ENCODE measurements around the gene SYNGAP1. TPM values are rescaled to one million over a fixed set of nuclear protein-coding genes. Genes with fewer than 3 reads are reported as not detected.

Gene SYNGAP1
- total and polyA plus RNA-seq, 9 of the 15 experiments (the other 6 are each of a cell fraction or from before 2014, with no cell fraction given) = 0.01 to 22.8 (median 3.2) TPM

GRCh38 chr6:33404884-33405283, 15.0 kb upstream of the SYNGAP1 start (continued):
- TF ChIP-seq, protein P1, sequence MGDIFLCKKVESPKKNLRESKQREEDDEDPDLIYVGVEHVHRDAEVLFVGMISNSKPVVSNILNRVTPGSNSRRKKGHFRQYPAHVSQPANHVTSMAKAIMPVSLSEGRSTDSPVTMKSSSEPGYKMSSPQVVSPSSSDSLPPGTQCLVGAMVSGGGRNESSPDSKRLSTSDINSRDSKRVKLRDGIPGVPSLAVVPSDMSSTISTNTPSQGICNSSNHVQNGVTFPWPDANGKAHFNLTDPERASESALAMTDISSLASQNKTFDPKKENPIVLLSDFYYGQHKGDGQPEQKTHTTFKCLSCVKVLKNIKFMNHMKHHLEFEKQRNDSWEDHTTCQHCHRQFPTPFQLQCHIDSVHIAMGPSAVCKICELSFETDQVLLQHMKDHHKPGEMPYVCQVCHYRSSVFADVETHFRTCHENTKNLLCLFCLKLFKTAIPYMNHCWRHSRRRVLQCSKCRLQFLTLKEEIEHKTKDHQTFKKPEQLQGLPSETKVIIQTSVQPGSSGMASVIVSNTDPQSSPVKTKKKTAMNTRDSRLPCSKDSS (IDR thresholded peaks at IDR 0.05; ENCODE audit: low read depth, partially characterized antibody) = no peak
- no peak for TF ChIP-seq ZBTB9 (CRISPR knock-in tag; IDR thresholded peaks at IDR 0.05)
- no peak for TF ChIP-seq ZNF764 (CRISPR knock-in tag; IDR thresholded peaks at IDR 0.05; ENCODE audit: low read depth)
- TF ChIP-seq, protein P2, sequence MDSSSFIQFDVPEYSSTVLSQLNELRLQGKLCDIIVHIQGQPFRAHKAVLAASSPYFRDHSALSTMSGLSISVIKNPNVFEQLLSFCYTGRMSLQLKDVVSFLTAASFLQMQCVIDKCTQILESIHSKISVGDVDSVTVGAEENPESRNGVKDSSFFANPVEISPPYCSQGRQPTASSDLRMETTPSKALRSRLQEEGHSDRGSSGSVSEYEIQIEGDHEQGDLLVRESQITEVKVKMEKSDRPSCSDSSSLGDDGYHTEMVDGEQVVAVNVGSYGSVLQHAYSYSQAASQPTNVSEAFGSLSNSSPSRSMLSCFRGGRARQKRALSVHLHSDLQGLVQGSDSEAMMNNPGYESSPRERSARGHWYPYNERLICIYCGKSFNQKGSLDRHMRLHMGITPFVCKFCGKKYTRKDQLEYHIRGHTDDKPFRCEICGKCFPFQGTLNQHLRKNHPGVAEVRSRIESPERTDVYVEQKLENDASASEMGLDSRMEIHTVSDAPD (CRISPR knock-in tag; IDR thresholded peaks at IDR 0.05) = no peak
- no peak for TF ChIP-seq ARID3B (CRISPR knock-in tag; IDR thresholded peaks at IDR 0.05; ENCODE audit: borderline replicate concordance)
- TF ChIP-seq, protein P3, sequence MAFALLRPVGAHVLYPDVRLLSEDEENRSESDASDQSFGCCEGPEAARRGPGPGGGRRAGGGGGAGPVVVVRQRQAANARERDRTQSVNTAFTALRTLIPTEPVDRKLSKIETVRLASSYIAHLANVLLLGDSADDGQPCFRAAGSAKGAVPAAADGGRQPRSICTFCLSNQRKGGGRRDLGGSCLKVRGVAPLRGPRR (CRISPR knock-in tag; IDR thresholded peaks at IDR 0.05) = no peak
- TF ChIP-seq, protein P4, sequence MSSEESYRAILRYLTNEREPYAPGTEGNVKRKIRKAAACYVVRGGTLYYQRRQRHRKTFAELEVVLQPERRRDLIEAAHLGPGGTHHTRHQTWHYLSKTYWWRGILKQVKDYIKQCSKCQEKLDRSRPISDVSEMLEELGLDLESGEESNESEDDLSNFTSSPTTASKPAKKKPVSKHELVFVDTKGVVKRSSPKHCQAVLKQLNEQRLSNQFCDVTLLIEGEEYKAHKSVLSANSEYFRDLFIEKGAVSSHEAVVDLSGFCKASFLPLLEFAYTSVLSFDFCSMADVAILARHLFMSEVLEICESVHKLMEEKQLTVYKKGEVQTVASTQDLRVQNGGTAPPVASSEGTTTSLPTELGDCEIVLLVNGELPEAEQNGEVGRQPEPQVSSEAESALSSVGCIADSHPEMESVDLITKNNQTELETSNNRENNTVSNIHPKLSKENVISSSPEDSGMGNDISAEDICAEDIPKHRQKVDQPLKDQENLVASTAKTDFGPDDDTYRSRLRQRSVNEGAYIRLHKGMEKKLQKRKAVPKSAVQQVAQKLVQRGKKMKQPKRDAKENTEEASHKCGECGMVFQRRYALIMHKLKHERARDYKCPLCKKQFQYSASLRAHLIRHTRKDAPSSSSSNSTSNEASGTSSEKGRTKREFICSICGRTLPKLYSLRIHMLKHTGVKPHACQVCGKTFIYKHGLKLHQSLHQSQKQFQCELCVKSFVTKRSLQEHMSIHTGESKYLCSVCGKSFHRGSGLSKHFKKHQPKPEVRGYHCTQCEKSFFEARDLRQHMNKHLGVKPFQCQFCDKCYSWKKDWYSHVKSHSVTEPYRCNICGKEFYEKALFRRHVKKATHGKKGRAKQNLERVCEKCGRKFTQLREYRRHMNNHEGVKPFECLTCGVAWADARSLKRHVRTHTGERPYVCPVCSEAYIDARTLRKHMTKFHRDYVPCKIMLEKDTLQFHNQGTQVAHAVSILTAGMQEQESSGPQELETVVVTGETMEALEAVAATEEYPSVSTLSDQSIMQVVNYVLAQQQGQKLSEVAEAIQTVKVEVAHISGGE (CRISPR knock-in tag; IDR thresholded peaks at IDR 0.05) = no peak
- no peak for TF ChIP-seq SAFB (IDR thresholded peaks at IDR 0.05; ENCODE audit: borderline replicate concordance, low read depth, low read length)
- TF ChIP-seq ZBTB17 (CRISPR knock-in tag; IDR thresholded peaks at IDR 0.05) = no peak
- no peak for TF ChIP-seq ZNF12 (CRISPR knock-in tag; IDR thresholded peaks at IDR 0.05)
